H9 (cell line): ENCODE measurements around the gene LCNL1. TPM values are rescaled to one million over a fixed set of nuclear protein-coding genes. Genes with fewer than 3 reads are reported as not detected.
A peak's percentile ranks its signal among the peaks of the same experiment; 100 is the strongest.

ENCODE experiments used
- DNase-seq: peaks from one replicate; pipeline ENCODE4 v3.0.0-alpha.2; 2017
- H2AFZ ChIP-seq: one replicate; pipeline ENCODE4 v1.6.1; 2013; ENCODE audit warnings: mild to moderate bottlenecking, low read length, control low read depth, moderate library complexity
- H2AK5ac ChIP-seq: 2 replicates; pipeline ENCODE4 v1.6.1; 2013; ENCODE audit warnings: low read length, control low read depth, mixed read lengths; ENCODE audit not compliant: insufficient read length
- H2BK120ac ChIP-seq: one replicate; pipeline ENCODE4 v1.6.1; 2013; ENCODE audit warnings: low read depth, mild to moderate bottlenecking, low read length, control low read depth, inconsistent platforms; ENCODE audit not compliant: poor library complexity, severe bottlenecking
- H2BK12ac ChIP-seq: 2 replicates; pipeline ENCODE4 v1.6.1; 2013; ENCODE audit warnings: low read length, control low read depth, mixed read lengths, low read depth; ENCODE audit not compliant: insufficient read length
- H2BK15ac ChIP-seq: 2 replicates; pipeline ENCODE4 v1.6.1; 2013; ENCODE audit warnings: low read depth, low read length, control low read depth
- H2BK20ac ChIP-seq: one replicate; pipeline ENCODE4 v1.6.1; 2013; ENCODE audit warnings: low read depth, mild to moderate bottlenecking, low read length, control low read depth, inconsistent platforms; ENCODE audit not compliant: poor library complexity, severe bottlenecking
- H2BK5ac ChIP-seq: 2 replicates; pipeline ENCODE4 v1.6.1; 2013; ENCODE audit warnings: low read length, control low read depth, mixed read lengths; ENCODE audit not compliant: insufficient read length
- H3K14ac ChIP-seq: 2 replicates; pipeline ENCODE4 v1.6.1; 2013; ENCODE audit warnings: low read length, control low read depth; ENCODE audit not compliant: insufficient read depth
- H3K18ac ChIP-seq: 2 replicates; pipeline ENCODE4 v1.6.1; 2013; ENCODE audit warnings: low read depth, mild to moderate bottlenecking, mixed read lengths, low read length, control low read depth; ENCODE audit not compliant: insufficient read length
- H3K23ac ChIP-seq: 2 replicates; pipeline ENCODE4 v1.6.1; 2013; ENCODE audit warnings: low read length, control low read depth, mixed read lengths, low read depth; ENCODE audit not compliant: insufficient read length
- H3K23me2 ChIP-seq: 2 replicates; pipeline ENCODE4 v1.6.1; 2013; ENCODE audit warnings: low read depth, mild to moderate bottlenecking, mixed read lengths, low read length, control low read depth; ENCODE audit not compliant: insufficient read length, poor library complexity, severe bottlenecking
- H3K27ac ChIP-seq: 2 replicates; pipeline ENCODE4 v1.5.1; 2013; ENCODE audit warnings: low read length, control low read depth, mixed read lengths, low read depth; ENCODE audit not compliant: insufficient read length
- H3K27me3 ChIP-seq: 2 replicates; pipeline ENCODE4 v1.6.1; 2013; ENCODE audit warnings: low read length, control low read depth, inconsistent platforms; ENCODE audit not compliant: insufficient read depth
- H3K4ac ChIP-seq: 2 replicates; pipeline ENCODE4 v1.6.1; 2013; ENCODE audit warnings: low read depth, mild to moderate bottlenecking, control low read depth, inconsistent platforms, low read length, moderate library complexity
- H3K4me1 ChIP-seq: 2 replicates; pipeline ENCODE4 v1.6.1; 2013; ENCODE audit warnings: low read length, control low read depth, inconsistent platforms; ENCODE audit not compliant: insufficient read depth
- H3K4me2 ChIP-seq: 2 replicates; pipeline ENCODE4 v1.6.1; 2013; ENCODE audit warnings: low read length, control low read depth, mixed read lengths; ENCODE audit not compliant: insufficient read length, insufficient read depth
- H3K56ac ChIP-seq: 2 replicates; pipeline ENCODE4 v1.6.1; 2013; ENCODE audit warnings: low read depth, mild to moderate bottlenecking, mixed read lengths, low read length, control low read depth; ENCODE audit not compliant: insufficient read length
- H3K79me1 ChIP-seq: 2 replicates; pipeline ENCODE4 v1.6.1; 2013; ENCODE audit warnings: low read depth, mild to moderate bottlenecking, moderate library complexity, low read length, control low read depth, inconsistent platforms; ENCODE audit not compliant: insufficient read depth, poor library complexity, severe bottlenecking
- H3K79me2 ChIP-seq: 2 replicates; pipeline ENCODE4 v1.6.1; 2013; ENCODE audit warnings: low read length, control low read depth, inconsistent platforms; ENCODE audit not compliant: insufficient read depth
- H3K9ac ChIP-seq: 2 replicates; pipeline ENCODE4 v1.6.1; 2013; ENCODE audit warnings: low read length, control low read depth, mixed read lengths; ENCODE audit not compliant: insufficient read length; ENCODE audit errors: extremely low read depth
- H3K9me3 ChIP-seq: one replicate; pipeline ENCODE4 v1.6.1; 2013; ENCODE audit warnings: low read depth, low read length, inconsistent platforms; ENCODE audit not compliant: control insufficient read depth
- H3T11ph ChIP-seq: one replicate; pipeline ENCODE4 v1.6.1; 2013; ENCODE audit warnings: mild to moderate bottlenecking, low read length, control low read depth, inconsistent platforms
- H4K20me1 ChIP-seq: one replicate; pipeline ENCODE4 v1.6.1; 2013; ENCODE audit not compliant: control insufficient read depth, insufficient read length, insufficient read depth
- H4K5ac ChIP-seq: 2 replicates; pipeline ENCODE4 v1.6.1; 2013; ENCODE audit warnings: low read depth, mild to moderate bottlenecking, mixed read lengths, low read length, control low read depth; ENCODE audit not compliant: insufficient read length
- H4K8ac ChIP-seq: replicated peaks from 2 replicates; pipeline ENCODE4 v1.6.1; 2013; ENCODE audit warnings: low read length, control low read depth, mixed read lengths, low read depth; ENCODE audit not compliant: insufficient read length
- H4K91ac ChIP-seq: 2 replicates; pipeline ENCODE4 v1.6.1; 2013; ENCODE audit warnings: low read depth, mild to moderate bottlenecking, moderate library complexity, mixed read lengths, low read length, control low read depth; ENCODE audit not compliant: insufficient read length
- H3K27ac Mint-ChIP-seq, 3 experiments: 2 replicates in 2 of 3; 3 replicates in 1 of 3; pipeline ENCODE4 v1.8.0; 2020 to 2021; ENCODE audit warnings: mixed read lengths in 3 of 3, mild to moderate bottlenecking in 1 of 3, moderate library complexity in 1 of 3
- H3K27me3 Mint-ChIP-seq: 2 replicates; pipeline ENCODE4 v1.8.0; 2021; ENCODE audit warnings: low read depth, mild to moderate bottlenecking, moderate library complexity, mixed read lengths
- H3K36me3 Mint-ChIP-seq, 3 experiments: 2 replicates in 2 of 3; 3 replicates in 1 of 3; pipeline ENCODE4 v1.8.0; 2020 to 2021; ENCODE audit warnings: low read depth in 3 of 3, mixed read lengths in 3 of 3; ENCODE audit not compliant: insufficient read depth in 1 of 3
- H3K4me1 Mint-ChIP-seq, 2 experiments: 2 replicates each; pipeline ENCODE4 v1.8.0; 2020; ENCODE audit warnings: mixed read lengths in 2 of 2
- H3K4me3 Mint-ChIP-seq, 2 experiments: 2 replicates in 1 of 2; 3 replicates in 1 of 2; pipeline ENCODE4 v1.8.0; 2020 to 2021; ENCODE audit warnings: mild to moderate bottlenecking in 2 of 2, mixed read lengths in 2 of 2, moderate library complexity in 1 of 2
- H3K9me3 Mint-ChIP-seq, 2 experiments: 2 replicates in 1 of 2; 3 replicates in 1 of 2; pipeline ENCODE4 v1.8.0; 2020; ENCODE audit warnings: mild to moderate bottlenecking in 2 of 2, mixed read lengths in 2 of 2, moderate library complexity in 1 of 2
- WGBS: extraction: QIAGEN DNeasy Blood & Tissue Kit; methylation state at CpG from one replicate; pipeline ENCODE4 v1.1.7; 2013; ENCODE audit warnings: missing lambda C conversion rate, low lambda C conversion rate, mixed read lengths; ENCODE audit not compliant: insufficient read length; ENCODE audit errors: extremely low coverage; 5-methylcytosine and 5-hydroxymethylcytosine counted together
- total RNA-seq: library from RNA; stranded (reverse); gene quantifications from 2 replicates; pipeline ENCODE4 v1.2.1, GENCODE V29; 2021
- TF ChIP-seq, protein P1 (sequence below): fragments of 200-600 bp; sonication (generic); conservative IDR thresholded peaks from 3 replicates; pipeline ENCODE4 v1.8.0; 2021; ENCODE audit warnings: antibody characterized with exemption, mild to moderate bottlenecking

Gene LCNL1
- total RNA-seq, 1 experiment from 2014 or later, result 0.20 TPM

DNA sequence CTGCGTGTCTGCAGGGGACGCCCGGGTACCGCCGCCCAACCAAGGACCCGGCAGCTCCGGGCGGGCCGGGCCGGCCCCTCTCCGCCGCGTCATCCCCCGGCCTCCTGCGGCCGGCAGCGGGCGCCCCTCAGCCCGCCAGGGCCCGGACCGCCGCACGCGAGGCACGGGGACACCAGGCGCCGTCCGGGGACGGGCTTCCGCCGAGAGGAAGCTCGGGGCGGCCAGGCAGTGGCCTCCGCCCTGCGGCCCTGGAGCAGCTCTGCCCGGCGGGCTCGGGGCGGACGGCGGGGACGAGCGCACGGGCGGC lies 38.6 kb upstream of the LCNL1 start:
- Histone ChIP-seq H2AK5ac (no peak overlapping the region), H3K27ac (no peak overlapping the region), H4K5ac (no peak overlapping the region), H3K56ac (no peak overlapping the region), H2BK20ac (no peak overlapping the region), H3K79me2 (no peaks in the 10 kb centered on the region), H4K8ac (no peak overlapping the region), H3K4ac (no peak overlapping the region), H3K27me3 (no peaks in the 10 kb centered on the region), H2BK15ac (no peak overlapping the region), H3K9ac (no peak overlapping the region), H3K14ac (no peak overlapping the region), H2BK12ac (no peak overlapping the region), H3K4me2 (peak overlapping the region; percentile 60), H3T11ph (no peak overlapping the region), H2BK5ac (no peak overlapping the region), H3K79me1 (no peaks in the 10 kb centered on the region), H3K9me3 (no peaks in the 10 kb centered on the region), H3K23ac (no peak overlapping the region), H3K18ac (no peak overlapping the region), H4K20me1 (no peaks in the 10 kb centered on the region), H2AFZ (no peak overlapping the region), H2BK120ac (no peak overlapping the region), H3K23me2 (peaks cover 3% of the 10 kb centered on the region), H3K4me1 (no peaks in the 10 kb centered on the region), H4K91ac (no peak overlapping the region)
- no peak overlapping the region for H3K27ac Mint-ChIP-seq
- H3K4me1 Mint-ChIP-seq, result peaks cover 10 to 18% of the 10 kb centered on the region in 2 experiments
- DNase-seq, result no peak
- no peaks in the 10 kb centered on the region for H3K9me3 Mint-ChIP-seq
- TF ChIP-seq, protein P1, sequence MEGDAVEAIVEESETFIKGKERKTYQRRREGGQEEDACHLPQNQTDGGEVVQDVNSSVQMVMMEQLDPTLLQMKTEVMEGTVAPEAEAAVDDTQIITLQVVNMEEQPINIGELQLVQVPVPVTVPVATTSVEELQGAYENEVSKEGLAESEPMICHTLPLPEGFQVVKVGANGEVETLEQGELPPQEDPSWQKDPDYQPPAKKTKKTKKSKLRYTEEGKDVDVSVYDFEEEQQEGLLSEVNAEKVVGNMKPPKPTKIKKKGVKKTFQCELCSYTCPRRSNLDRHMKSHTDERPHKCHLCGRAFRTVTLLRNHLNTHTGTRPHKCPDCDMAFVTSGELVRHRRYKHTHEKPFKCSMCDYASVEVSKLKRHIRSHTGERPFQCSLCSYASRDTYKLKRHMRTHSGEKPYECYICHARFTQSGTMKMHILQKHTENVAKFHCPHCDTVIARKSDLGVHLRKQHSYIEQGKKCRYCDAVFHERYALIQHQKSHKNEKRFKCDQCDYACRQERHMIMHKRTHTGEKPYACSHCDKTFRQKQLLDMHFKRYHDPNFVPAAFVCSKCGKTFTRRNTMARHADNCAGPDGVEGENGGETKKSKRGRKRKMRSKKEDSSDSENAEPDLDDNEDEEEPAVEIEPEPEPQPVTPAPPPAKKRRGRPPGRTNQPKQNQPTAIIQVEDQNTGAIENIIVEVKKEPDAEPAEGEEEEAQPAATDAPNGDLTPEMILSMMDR, result no peak
- peak overlapping the region; percentile 68 to 82 for H3K4me3 Mint-ChIP-seq
- peaks cover 2 to 33% (median 28%) of the 10 kb centered on the region in 3 experiments; a peak in 5 of 7 replicates for H3K36me3 Mint-ChIP-seq
- peaks cover 3% of the 10 kb centered on the region; the same call in 1 of the 2 replicates for H3K27me3 Mint-ChIP-seq
- WGBS, result no CpG with 5 or more reads among the region's 45 CpGs
